Stimulated activated CD4-positive, alpha-beta T cell treated with anti-CD3 and anti-CD28 coated beads, Interleukin-1b, Interleukin-23, amount 100 ng/mL, for 4 hours (primary cell): ENCODE results near the gene TIMM21.

Source experiments
- DNase-seq, 2 donors: peaks; one replicate each; pipeline ENCODE4 v3.0.0-alpha.2; 2020; ENCODE audit warnings: low read depth in 2 of 2

TIMM21 gene

GRCh38 chr18:74147491-74147778, 888 bp upstream of the TIMM21 start:
- DNase-seq, result no peak

GRCh38 chr18:74148543-74149070, 284 bp downstream of the TIMM21 start:
- no peak for DNase-seq

DNA sequence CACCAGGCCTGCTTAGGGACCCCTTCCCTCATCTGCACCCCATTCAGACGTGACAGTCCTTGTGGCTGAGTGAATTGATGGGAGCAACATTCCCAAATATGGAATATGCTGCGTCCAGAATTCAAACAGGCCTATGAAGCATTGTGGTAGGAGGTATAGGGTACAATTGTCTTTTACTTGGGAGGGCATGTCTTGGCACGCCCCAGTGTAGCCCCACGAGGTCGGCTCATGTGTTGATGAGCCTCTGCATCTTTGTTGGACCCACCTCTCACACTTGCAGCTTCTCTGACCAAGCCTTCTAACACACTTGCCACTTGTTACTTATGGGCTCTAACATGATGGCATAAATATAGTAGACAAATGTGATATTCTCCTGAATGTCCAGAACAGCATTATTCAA, 1.6 kb downstream of the TIMM21 start:
- no peak for DNase-seq

DNA sequence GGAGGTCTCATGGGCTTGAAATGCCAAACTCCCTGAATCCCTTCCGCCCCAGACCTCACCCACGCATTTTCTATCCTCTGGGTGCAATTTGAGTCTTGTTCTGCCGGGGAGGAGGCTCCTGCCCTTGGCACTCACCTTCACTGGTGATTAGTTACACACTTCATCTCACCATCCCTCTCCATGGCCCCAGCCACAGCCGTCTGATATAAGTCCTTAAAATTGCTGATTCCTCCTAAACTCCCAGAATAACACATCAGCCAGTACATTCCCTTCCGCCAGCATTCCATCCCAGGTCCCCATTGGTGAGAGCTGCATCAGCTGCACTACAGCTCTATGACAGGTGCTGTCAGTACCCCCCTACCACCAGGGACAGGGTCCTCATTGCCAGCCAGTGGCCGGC, 3.9 kb downstream of the TIMM21 start:
- DNase-seq, result no peak

DNA sequence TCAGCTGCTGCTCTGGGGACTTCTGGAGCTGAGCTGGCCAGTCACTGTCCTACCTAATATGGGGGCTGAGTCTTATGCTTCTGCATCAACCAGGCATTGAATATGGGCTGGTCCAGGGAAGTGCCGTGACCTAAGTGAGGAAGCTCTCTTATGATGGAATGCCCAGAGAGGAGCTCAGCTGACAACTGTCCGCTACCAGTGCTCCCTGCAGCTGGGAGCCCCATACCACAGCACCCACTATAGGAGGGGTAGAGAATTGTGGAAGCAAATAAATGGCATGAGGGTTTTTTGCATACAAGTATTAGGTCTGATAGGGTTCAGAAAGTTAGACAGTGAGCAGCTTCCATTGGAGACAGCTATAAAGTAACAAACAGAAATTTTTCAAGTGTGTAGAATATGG, 4.5 kb downstream of the TIMM21 start:
- DNase-seq, result no peak

GRCh38 chr18:74153377-74153776, 5.1 kb downstream of the TIMM21 start:
- no peak for DNase-seq

DNA sequence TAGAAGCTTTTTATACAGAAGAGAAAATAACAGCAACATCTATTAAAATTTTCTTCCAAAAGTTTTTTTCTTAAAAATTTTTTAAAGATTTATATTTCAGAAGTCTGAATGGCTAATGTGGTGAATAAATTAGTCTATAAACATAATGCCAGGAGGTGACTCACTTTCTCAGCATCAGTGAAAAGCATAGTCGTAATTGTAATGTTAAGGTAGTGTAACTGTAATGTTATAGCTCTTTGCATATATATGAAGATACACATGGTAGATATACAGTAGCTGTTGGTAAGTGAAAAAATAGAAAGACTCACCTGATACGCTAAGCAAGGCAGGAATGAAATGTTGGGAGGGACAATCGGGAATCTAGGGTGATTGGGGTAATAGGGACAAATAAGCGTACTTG, 5.5 kb downstream of the TIMM21 start:
- no peak for DNase-seq

DNA sequence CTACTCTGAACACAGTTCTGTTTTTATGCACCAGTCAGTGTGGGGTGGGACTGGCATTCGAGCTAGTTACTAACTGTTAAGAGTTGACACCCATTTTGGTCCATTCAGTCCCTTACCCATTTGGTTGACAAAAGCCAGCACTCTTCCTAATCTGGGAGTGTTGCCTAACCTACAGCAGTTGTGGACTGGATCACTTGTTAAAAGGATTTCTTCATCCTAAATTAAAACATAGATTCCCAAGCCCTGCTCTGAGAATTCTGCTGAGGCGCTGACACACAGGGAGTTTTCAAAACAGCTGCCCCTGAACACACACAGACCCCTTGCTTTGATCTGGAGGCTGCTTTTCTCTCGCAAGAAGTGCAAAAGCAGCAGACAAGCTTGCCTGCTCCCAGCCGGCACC, 6.4 kb downstream of the TIMM21 start:
- no peak for DNase-seq

DNA sequence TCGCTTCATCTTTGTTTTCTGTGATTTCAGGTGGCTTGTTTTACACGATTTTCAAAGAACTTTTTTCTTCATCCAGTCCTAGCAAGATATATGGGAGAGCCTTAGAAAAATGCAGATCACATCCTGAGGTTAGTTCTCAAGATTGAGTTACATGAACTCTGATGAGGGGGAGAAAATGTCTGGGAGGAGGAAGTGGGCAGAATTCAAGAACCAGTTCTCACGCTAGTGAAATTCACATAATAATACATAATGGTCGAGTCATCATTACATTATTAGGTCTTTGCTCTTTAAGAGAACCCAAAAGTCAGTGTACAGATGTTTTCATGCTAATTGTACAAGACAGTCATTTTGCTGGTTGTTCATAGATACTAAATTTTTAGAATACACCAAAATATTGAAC, 7.0 kb downstream of the TIMM21 start:
- no peak for DNase-seq

DNA sequence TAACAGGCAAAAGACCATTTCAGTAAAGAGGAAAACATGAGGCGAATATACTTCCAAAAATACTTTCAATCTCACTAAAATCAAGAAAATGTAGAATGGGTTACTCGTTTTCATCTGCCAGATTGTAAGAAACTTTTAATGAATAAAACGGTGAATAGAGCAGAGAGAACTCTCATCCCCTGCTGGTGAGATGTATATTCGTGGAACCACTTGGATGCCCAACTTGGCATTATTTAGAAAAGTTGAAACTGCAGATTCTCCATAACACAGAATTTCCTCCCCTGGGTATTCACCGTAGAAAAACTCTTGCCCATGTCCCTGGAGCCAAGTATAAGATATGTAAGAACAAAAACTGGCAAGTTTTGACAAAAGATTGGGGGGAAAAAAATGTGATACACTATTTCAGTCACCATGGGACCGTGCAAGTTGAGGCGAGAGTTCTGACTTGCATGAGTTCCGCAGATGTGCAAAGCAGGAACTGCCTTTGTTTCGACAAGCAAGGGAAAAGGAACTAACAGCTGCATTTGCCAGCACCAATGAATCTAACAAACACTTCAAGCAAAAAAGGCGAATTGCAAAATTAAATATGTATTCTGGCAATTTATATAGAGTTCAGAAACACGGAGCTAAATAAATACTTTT, 14.8 kb downstream of the TIMM21 start:
- DNase-seq, result no peak

DNA sequence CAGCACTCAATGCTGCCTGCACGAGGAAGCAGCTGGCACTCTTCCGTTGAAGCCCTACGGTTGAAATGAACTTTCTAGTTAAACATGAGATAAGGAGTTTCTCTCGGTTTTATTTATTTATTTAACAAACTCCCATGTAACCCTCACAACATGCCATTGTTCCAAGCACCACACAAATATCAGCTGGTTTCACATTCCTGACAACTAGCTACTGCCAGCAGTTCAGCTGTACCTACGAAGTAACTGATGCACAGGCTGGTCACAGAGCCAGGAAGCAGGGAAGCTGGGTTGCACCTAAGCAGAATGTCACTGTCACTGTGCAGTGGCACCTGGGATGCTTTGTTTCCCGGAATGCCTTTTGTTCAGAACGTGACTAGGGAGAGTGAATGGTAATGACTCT, 18.1 kb downstream of the TIMM21 start:
- DNase-seq, result no peak

GRCh38 chr18:74171910-74172606, 23.7 kb downstream of the TIMM21 start:
- no peak for DNase-seq

DNA sequence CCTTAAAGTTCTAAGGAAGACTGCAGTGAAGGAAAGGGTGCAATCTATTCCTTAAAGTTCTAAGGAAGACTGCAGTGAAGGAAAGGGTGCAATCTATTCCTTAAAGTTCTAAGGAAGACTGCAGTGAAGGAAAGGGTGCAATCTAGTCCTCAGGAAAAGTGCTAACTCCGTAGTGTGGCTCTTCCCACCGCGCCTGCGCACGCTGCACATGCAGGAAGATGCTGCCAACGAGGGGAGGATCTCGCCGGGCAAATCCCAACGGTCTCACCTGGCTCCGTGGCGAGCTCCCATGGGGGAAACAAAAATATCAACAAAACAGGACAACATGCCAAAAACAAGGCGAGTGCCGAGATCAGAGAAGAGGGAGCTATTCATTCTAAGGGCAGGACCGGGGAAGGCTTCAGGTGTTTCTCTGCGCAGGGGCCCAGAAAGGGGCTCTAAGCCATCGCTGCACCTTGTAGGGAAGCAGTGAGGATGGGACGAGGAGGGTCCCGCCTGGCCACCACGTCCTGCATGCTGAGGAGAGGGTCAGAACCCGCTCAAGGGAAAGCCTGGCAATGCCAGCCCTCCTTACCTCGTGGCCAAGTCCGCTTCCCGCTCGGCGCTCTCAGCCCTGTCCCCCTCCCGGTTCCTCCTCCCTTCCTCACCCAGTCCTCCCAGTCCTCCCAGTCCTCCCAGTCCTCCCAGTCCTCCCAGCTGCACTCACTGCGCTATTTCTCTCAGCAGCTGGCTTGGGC, 24.5 kb downstream of the TIMM21 start:
- no peak for DNase-seq

DNA sequence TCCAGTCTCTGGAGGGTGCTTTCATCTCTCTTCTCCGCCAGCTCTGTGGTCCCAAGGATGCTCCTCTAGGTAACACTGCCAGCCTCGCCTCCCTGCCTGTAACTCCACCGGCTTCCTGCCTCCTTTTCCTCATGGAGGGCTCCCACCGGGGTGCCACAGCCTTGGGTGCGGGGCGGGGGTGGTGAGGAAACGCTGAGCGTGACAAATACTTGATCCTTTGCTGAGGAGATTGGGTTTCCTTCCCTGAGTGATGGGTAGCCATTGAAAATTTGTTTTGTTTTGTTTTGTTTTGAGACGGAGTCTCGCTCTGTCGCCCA, 25.1 kb downstream of the TIMM21 start:
- DNase-seq, result no peak

GRCh38 chr18:74175658-74176057, 27.3 kb downstream of the TIMM21 start:
- no peak for DNase-seq

- no peak for DNase-seq
These were observed 30.6 kb downstream of the TIMM21 start for GRCh38 chr18:74178884-74179283.

DNA sequence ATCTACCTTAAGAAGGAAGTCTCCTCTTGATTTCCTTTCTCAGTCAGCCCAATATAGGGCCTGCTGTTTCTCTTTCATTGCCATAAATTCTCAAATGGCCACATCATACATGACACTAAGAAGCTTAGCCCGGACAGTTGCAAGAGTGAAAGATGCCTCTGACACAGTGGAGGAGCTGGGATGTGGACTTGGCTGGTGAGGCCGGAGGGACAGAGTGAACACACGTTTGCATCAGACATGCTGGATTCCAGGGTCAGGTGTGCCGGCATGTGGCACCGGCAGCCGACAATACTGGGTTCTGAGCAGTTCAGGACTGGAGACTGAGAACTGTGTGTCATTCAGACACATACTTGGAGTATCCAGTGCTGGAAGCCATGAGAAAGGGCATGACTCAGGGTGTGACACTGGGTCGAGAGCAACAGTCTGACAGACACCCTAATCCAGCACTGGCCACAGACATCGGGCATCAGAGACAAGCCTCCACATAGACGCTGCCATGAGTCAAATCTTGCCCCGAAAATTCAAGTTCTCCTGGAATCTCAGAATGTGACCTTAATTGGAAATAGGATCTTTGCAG, 31.4 kb downstream of the TIMM21 start:
- DNase-seq, result no peak

DNA sequence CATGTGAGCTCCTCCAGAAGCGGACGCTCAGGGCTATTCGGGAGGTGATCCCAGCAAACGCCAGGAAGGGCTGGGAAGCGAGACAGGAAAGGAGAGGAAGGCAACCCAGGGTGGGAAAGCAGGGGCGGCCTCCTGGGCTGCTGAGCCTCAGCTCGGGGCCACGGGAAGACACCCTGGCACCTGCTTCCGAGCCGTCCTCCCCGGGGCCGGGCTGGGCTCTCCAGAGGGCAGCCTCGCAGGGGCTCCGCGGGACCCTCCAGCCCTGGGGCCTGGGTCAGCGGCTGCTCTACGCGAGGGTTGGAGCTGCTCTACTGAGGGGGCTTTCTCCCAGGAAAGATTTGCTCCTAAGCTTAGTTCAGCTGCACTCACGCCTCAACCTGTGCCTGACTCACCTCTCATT, 34.0 kb downstream of the TIMM21 start:
- no peak for DNase-seq

DNA sequence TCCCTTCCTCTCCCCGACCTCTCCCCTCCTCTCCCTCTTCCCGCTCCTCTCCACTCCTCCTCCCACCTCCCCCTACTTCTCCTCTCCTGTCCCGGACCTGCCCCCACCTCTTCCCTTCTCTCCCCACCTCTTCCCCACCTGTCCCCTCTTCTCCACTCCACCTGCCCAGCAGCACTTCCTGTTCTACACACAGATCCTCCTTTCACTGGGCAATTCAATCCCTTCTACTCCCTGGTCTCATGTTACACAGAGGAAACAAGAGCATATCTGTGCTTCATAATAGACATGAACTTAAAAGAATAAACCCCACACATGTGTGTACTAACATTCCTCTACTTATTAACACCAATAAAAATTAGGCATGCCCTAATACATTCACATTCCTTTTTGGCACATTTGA, 34.8 kb downstream of the TIMM21 start:
- DNase-seq, result no peak

GRCh38 chr18:74184875-74185274, 36.6 kb downstream of the TIMM21 start:
- no peak for DNase-seq

GRCh38 chr18:74185860-74186259, 37.5 kb downstream of the TIMM21 start:
- no peak for DNase-seq

GRCh38 chr18:74186661-74187060, 38.3 kb downstream of the TIMM21 start:
- no peak for DNase-seq

- DNase-seq, result no peak
These were observed 41.8 kb downstream of the TIMM21 start for GRCh38 chr18:74190086-74190485.
